GM19438 (cell line): ENCODE measurements around the gene ATG12.
A peak's percentile ranks its signal among the peaks of the same experiment; 100 is the strongest.
"Not testable (repeated sequence)": the region's sequence is repeated elsewhere in the genome, so short reads cannot be mapped to it uniquely, and the experiment has no call there.

Experiments used
- ATAC-seq: cut with Tn5 transposase; IDR thresholded peaks from one replicate; pipeline ENCODE4 v1.9.1; 2021; ENCODE audit warnings: low read depth; ENCODE audit not compliant: unreplicated experiment

ATG12 gene

DNA sequence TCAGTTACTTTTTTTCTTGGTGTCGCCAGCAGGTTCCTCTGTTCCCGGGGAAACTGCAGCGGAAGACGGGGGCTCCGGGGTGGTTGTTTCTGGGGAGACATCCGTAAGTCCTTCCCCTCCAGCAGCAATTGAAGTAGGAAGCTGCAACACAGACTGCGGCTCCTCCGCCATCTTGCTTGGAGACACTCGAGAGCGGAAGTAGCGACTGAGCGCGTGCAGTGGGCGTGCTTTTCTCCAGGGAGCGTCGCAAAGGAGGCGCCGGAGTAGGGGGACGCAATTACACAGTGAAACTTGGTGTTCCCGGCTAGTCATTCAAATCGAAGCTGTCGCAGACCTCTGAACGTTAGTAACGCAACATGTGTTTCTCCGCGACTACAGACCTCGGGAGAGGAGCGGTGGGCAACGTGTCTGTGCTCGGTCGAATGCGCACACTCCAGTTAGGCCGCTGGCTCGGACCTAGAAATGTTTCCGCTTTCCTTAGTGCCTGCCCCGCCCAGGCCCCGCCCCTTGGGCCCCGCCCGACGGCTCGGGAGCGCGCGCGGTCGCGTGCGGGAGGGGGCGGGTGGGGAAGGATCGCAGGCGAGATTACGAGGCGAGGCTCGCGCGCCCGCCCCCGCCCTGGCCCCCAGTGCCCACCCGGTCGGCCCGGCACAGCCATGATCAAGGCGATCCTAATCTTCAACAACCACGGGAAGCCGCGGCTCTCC lies at the start of gene ATG12, which contains the start of gene AP3S1:
TSS of gene ATG12 (minus strand) at position 184 of the 707 bp plus-strand sequence. CDS start at position 171, 13 bp downstream.
TSS of gene AP3S1 (plus strand) at position 554 of the 707 bp plus-strand sequence. CDS start at position 657, 103 bp downstream.
- ATAC-seq: peak; percentile 78

- ATAC-seq: no peak
Observed at GRCh38 chr5:115888027-115888426, 46.7 kb upstream of the ATG12 start.

- ATAC-seq: not testable (repeated sequence)
Observed at GRCh38 chr5:115885208-115885607, 43.8 kb upstream of the ATG12 start.

DNA sequence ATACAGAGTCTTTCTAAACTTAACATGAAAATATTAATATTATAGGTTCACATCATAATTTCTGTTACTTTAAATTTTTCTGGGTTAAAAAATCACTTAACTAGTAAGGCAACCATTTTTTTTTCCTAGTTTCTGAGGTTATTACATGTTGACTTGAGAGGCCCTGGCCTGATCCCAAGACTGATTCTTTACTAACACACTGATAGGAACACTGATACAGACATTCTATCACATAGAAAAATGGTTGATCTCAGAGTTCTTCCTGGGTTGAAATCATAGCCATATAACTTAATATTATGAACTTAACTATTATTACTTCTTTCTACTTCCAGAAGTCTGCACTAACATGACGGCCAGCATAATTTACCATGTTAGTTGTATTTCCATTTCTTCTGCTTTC lies 43.3 kb upstream of the ATG12 start:
- no peak for ATAC-seq

DNA sequence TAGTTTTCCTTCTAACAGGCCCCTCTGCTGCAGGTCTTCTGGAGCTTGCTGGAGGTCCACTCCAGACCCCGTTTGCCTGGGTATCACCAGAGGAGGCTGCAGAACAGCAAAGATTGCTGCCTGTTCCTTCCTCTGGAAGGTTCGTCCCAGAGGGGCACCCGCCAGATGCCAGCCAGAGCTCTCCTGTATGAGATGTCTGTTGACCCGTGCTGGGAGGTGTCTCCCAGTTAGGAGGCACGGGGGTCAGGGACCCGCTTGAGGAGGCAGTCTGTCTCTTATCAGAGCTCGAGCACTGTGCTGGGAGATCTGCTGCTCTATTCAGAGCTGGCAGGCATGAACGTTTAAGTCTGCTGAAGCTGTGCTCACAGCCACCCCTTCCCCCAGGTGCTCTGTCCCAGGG lies 41.1 kb upstream of the ATG12 start:
- ATAC-seq: not testable (repeated sequence)

DNA sequence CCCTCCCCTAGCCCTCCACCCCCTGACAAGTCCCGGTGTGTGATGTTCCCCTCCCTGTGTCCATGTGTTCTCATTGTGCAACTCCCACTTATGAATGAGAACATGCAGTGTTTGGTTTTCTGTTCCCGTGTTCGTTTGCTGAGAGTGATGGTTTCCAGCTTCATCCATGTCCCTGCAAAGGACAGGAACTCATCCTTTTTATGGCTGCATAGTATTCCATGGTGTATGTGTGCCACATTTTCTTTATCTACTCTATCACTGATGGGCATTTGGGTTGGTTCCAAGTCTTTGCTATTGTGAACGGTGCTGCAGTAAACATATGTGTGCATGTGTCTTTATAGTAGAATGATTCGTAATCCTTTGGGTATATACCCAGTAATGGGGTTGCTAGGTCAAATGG lies 36.0 kb upstream of the ATG12 start:
- ATAC-seq: not testable (repeated sequence)

DNA sequence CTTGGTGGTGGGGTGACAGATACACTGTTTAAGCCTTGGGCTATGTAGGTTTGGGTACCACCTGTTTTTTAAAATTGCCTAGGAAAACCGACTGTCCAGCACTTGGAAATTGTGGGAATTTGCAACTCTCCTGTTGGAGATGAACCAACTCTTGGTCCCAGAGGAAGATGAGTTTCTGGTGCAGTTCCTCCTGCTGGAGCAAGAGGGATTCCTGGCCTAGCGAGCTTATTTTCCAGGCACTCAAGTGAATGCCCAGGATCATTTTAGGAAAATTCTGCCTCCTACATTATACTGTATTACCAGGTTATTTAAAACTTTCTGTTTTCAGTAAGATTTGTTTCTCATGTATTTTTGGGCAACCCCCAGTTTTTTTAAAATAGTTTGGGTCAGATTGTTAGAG lies 34.1 kb upstream of the ATG12 start:
- no peak for ATAC-seq

DNA sequence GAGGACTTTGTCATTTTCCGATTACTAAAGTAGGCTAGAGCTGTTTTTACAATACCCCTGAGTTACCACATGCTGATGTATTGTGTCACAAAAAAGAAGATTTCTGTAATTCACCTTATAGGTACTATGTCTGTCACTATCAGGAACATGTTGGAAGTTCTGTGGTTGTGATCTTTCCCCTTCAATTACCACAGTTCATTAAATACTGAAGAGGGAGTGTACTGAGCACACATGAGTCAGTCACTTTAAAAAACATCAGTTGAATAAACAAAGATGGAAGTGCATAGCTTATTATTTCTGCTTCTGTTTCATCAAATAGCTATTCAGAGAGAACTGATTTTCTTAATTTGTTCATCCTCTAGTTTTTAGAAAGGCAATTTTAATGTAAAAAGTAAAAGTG lies 32.0 kb upstream of the ATG12 start:
- no peak for ATAC-seq

GRCh38 chr5:115872447-115872846 lies 31.1 kb upstream of the ATG12 start:
- no peak for ATAC-seq

- no peak for ATAC-seq
Observed at GRCh38 chr5:115869256-115869795, 28.0 kb upstream of the ATG12 start.

DNA sequence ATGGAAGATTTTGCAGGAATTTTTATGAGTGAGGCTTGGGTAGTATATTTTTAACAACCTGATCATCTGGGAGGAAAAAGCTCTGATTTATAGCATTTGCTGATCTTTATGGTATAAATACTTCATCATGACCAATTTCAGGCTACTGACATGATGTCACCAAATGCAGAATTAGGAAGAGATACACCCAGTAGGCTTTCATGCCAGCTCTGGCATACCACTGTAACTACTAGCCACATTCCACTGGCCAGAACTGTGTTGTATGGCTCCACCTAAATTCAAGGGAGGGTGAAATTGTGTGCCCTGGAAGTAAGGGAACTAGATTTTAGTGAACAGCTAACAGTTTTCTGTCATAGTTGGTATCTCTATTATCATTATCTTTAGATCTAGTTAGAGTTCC lies 18.0 kb upstream of the ATG12 start:
- ATAC-seq: no peak

DNA sequence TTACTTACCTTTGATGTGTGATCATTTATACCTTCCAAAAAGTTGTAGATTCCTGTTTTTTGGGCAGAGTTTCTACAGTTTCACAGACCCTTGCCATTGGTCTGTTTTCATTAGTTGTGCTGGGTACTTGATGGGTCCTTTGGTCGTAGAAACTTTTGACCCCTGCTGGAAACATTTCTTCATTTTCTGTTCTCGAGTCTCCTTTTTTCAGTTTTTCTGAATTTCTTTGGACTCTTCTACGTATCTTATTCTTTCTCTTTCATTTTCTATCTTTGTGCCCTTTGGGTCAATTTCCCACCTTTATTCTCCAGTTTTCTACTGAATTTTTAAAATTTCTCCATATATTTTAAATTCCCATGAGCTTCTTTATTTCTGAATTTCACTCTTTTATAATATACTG lies 17.0 kb upstream of the ATG12 start:
- ATAC-seq: no peak

GRCh38 chr5:115857626-115858349 lies 16.4 kb upstream of the ATG12 start:
- no peak for ATAC-seq

DNA sequence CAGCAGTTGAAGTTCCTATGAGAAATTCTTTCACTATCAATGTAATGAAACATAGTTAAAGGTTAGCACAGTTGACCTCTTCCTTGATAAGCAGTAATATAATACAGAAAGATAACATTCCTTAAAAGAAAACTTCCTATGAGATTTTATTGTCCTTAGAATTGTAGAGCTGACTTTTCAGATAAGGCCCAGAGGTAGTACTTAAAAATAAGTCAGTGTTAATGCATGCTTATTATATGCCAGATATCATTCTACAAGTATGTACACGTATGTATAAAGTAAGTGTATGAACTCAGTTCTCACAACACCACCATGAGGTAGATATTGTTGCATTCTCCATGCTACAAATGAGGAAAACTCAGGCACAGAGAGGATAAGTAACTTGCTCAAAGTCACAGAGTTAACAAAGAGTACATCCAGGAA lies 15.7 kb upstream of the ATG12 start:
- no peak for ATAC-seq

- ATAC-seq: no peak
Observed at GRCh38 chr5:115855959-115856358, 14.6 kb upstream of the ATG12 start.

DNA sequence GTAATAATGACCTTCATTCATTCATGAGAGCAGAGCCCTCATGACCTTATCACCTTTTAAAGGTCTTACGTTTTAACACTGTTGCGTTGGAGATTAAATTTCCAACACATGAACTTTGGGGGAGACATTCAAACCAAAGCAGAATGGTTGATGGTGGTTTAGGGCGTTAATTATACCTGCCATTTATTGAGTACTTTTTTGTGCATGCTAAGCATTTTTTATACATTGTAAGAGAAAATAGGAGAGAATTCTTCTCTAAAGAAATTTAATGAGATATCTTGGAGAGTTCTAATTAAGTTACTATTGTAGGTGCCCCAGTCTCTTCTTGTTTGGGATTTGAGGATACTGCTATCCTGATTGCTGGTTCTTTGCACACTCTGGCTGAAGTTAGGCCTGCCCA lies 12.8 kb upstream of the ATG12 start:
- no peak for ATAC-seq

DNA sequence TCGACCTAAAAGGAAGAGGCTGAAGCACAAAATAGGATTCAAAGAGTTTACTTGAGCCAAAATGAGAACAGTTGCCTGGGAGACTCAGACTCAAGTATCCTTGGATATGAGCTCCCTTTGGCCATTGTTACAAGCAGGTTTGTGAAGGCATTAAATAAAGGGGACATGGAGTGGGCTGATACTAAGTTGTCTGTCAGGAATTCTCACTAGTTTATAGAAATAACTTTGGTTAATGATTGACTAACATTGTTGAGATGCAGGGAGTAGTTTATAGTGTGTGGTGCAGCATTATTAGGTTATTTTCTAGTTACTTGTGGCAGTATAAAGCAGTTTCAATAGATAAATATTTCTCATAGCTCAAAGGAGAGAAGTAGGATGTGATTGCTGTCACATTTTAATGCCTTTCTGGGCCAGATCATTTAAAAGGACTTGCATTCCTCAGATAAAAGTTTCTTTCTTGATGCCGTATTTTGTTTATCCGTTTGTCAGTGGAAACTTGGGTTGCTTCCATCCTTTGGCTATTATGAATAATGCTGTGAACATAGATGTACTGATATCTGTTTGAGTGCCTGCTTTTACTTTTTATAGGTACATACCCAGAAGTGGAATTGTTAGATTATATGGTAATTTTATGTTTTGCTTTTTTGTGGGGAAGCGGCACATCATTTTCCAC lies 9.5 kb upstream of the ATG12 start:
- ATAC-seq: no peak

DNA sequence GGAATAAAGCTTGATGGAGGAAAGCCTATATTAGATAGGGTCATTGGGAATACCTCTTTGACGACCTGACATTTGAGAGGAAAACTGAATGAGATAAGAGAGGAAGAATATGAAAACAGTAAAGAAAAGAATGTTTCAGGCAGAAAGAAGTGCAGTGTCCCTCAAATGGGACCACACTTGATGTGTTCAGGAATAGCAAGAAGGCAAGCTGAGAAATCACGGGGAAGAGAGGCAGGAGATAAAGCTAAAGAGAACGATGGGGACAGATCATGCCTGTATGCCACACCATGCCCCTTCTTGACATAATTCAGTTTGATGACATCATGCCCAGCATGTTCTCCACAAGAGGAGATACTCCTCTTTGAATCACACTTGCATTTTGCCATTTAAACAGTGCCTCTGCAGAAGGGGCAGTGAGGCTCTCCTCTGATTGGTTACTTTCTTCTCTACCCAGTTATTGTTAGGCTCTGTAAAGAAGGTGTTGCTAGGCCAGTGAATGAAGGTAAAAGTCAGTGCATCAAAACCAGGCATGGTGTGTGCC lies 8.0 kb upstream of the ATG12 start:
- ATAC-seq: no peak

GRCh38 chr5:115847290-115847689 lies 5.9 kb upstream of the ATG12 start:
- no peak for ATAC-seq

DNA sequence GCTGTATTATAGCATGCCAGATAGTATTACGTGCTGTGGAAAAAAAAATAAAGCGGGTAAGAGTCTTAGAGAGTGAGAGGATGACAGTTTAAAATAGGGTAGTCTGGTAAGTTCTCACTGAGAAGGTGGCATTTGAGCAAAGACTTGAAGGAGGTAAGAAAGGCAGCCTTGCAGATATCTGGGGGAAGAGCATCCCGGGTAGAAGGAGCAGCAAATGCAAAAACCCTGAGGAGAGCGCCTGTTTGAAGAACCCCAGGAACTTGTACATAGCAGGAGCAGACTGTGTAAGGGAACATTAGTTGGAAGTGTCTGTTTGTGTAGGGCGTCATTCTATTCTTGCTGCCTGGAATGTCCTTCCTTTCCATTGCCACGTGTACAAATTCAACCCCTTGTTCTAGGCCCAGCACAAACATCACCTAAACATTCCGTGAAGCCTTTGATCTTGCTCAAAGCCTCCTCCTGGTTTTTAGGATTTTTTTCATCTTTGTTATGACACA lies 3.0 kb upstream of the ATG12 start:
- no peak for ATAC-seq
